ENCODE measurements around the gene NHLRC4. TPM values are rescaled to one million over a fixed set of nuclear protein-coding genes. Genes with fewer than 3 reads are reported as not detected.

NHLRC4 gene
- total and polyA plus RNA-seq, 4 donors, result 2.3 to 8.6 (median 5.7) TPM

- peak overlapping the region in 1 of 2 donors; percentile 5 for H3K27ac ChIP-seq (ENCODE audit: low read depth in 1 of 2, low read length in 1 of 2)
- WGBS, 2 donors, result 91 to 94% methylated on average over 23 of the region's 23 CpGs
- H3K4me3 ChIP-seq, result no peak overlapping the region
- no peak for DNase-seq
- ATAC-seq (ENCODE audit: insufficient read depth, low FRiP score), result no peak
- H3K4me1 ChIP-seq (ENCODE audit: control insufficient read depth in 5 of 5, insufficient read depth in 5 of 5, low read length in 5 of 5), result peaks cover 0 to 30% (median 21%) of the 10 kb centered on the region in 5 donors
- H3K36me3 ChIP-seq (ENCODE audit: control insufficient read depth in 4 of 4, insufficient read depth in 4 of 4, low read length in 4 of 4), result peaks cover 0 to 9% (median 0%) of the 10 kb centered on the region in 4 donors
- H3K9me3 ChIP-seq (ENCODE audit: control insufficient read depth in 4 of 4, insufficient read depth in 3 of 4, low read length in 3 of 4), result no peaks in the 10 kb centered on the region
- no peak overlapping the region for H3K9ac ChIP-seq (ENCODE audit: insufficient read depth in 1 of 2, low read length in 2 of 2)
- no peaks in the 10 kb centered on the region for H3K27me3 ChIP-seq (ENCODE audit: control insufficient read depth in 3 of 3, insufficient read depth in 3 of 3, low read length in 2 of 3)
- no peak for TF ChIP-seq CTCF (IDR thresholded peaks at IDR 0.05; ENCODE audit: control extremely low read depth, extremely low read depth)
Measured at GRCh38 chr16:530111-530817, 36.5 kb upstream of the NHLRC4 start.

- Histone ChIP-seq H3K4me1 (ENCODE audit: control insufficient read depth in 5 of 5, insufficient read depth in 5 of 5, low read length in 5 of 5) (peaks cover 0 to 22% (median 11%) of the 10 kb centered on the region in 5 donors), H3K27me3 (ENCODE audit: control insufficient read depth in 3 of 3, insufficient read depth in 3 of 3, low read length in 2 of 3) (no peaks in the 10 kb centered on the region), H3K4me3 (no peak overlapping the region), H3K9me3 (ENCODE audit: control insufficient read depth in 4 of 4, insufficient read depth in 3 of 4, low read length in 3 of 4) (no peaks in the 10 kb centered on the region), H3K36me3 (ENCODE audit: control insufficient read depth in 4 of 4, insufficient read depth in 4 of 4, low read length in 4 of 4) (peaks cover 0 to 17% (median 0%) of the 10 kb centered on the region in 4 donors), H3K9ac (ENCODE audit: insufficient read depth in 1 of 2, low read length in 2 of 2) (no peak overlapping the region), H3K27ac (ENCODE audit: low read depth in 1 of 2, low read length in 1 of 2) (no peak overlapping the region)
- TF ChIP-seq CTCF (IDR thresholded peaks at IDR 0.05; ENCODE audit: control extremely low read depth, extremely low read depth), result no peak
- no peak for DNase-seq
- 90 to 92% methylated on average over 16 of the region's 16 CpGs for WGBS, 2 donors
- ATAC-seq (ENCODE audit: insufficient read depth, low FRiP score), result no peak
Measured at GRCh38 chr16:531494-532125, 35.2 kb upstream of the NHLRC4 start.

GRCh38 chr16:533391-534123 is 33.2 kb upstream of the NHLRC4 start:
- H3K27ac ChIP-seq (ENCODE audit: low read depth in 1 of 2, low read length in 1 of 2), result no peak overlapping the region
- no peak for TF ChIP-seq CTCF (IDR thresholded peaks at IDR 0.05; ENCODE audit: control extremely low read depth, extremely low read depth)

More at GRCh38 chr16:533391-534123, 33.2 kb upstream of the NHLRC4 start:
- H3K9ac ChIP-seq (ENCODE audit: insufficient read depth in 1 of 2, low read length in 2 of 2), result no peak overlapping the region
- DNase-seq, result no peak
- no peaks in the 10 kb centered on the region for H3K27me3 ChIP-seq (ENCODE audit: control insufficient read depth in 3 of 3, insufficient read depth in 3 of 3, low read length in 2 of 3)
- no peak for ATAC-seq (ENCODE audit: insufficient read depth, low FRiP score)
- H3K9me3 ChIP-seq (ENCODE audit: control insufficient read depth in 4 of 4, insufficient read depth in 3 of 4, low read length in 3 of 4), result no peaks in the 10 kb centered on the region
- H3K4me1 ChIP-seq (ENCODE audit: control insufficient read depth in 5 of 5, insufficient read depth in 5 of 5, low read length in 5 of 5), result peaks cover 0 to 21% (median 11%) of the 10 kb centered on the region in 5 donors
- no peak overlapping the region for H3K4me3 ChIP-seq
- WGBS, 2 donors, result 89 to 91% methylated on average over 30 of the region's 30 CpGs
- H3K36me3 ChIP-seq (ENCODE audit: control insufficient read depth in 4 of 4, insufficient read depth in 4 of 4, low read length in 4 of 4), result peaks cover 0 to 31% (median 0%) of the 10 kb centered on the region in 4 donors

Data from lung (tissue), 12 donors.